Panc1 (cell line): Measurements from ENCODE around the gene SYT12. TPM values are rescaled to one million over a fixed set of nuclear protein-coding genes. Genes with fewer than 3 reads are reported as not detected.

Source experiments
- ATAC-seq: fragments of 200-7000 bp; cut with Tn5 transposase; 2 replicates; pipeline ENCODE4 v1.9.1; 2020; ENCODE audit warnings: mild to moderate bottlenecking, moderate library complexity
- BruUV-seq: library from RNA; stranded (reverse); fragments of 400-500 nt; replicated peaks from 2 replicates; lab custom pipeline; 2021; lab: Mats Ljungman, UMichigan
- CTCF ChIA-PET: fragments of 300-600 bp; sonication (Branson Sonifier 250); formaldehyde crosslinking; loops from one replicate; lab custom pipeline; 2022; ENCODE audit warnings: antibody characterized with exemption; lab: Charles Lee
- POLR2A ChIA-PET: fragments of 300-600 bp; sonication (Branson Sonifier 250); formaldehyde crosslinking; loops from one replicate; lab custom pipeline; 2022; ENCODE audit warnings: antibody characterized with exemption; lab: Charles Lee
- DNase-seq: peaks from one replicate; pipeline ENCODE4 v3.0.0-alpha.2; 2010; ENCODE audit warnings: low read depth, low spot score
- H3K27ac ChIP-seq: 2 replicates; pipeline ENCODE4 v1.5.1; 2011; ENCODE audit warnings: mild to moderate bottlenecking, low read length, inconsistent platforms
- H3K27me3 ChIP-seq: fragments of 200-500 bp; sonication (Bioruptor generic); 2 replicates; pipeline ENCODE4 v1.6.0; 2014; ENCODE audit warnings: low read length, inconsistent platforms; ENCODE audit not compliant: control insufficient read depth, insufficient read depth
- H3K36me3 ChIP-seq: fragments of 200-500 bp; sonication (Bioruptor generic); 2 replicates; pipeline ENCODE4 v1.5.1; 2014; ENCODE audit warnings: inconsistent platforms, mild to moderate bottlenecking, low read length, moderate library complexity; ENCODE audit not compliant: control insufficient read depth, insufficient read depth
- H3K4me1 ChIP-seq: 2 replicates; pipeline ENCODE4 v1.5.1; 2011; ENCODE audit warnings: inconsistent platforms, mild to moderate bottlenecking, low read length, moderate library complexity; ENCODE audit not compliant: control insufficient read depth, insufficient read depth
- H3K4me3 ChIP-seq, 2 experiments: 2 replicates each; pipeline ENCODE4 v1.5.1; 2011 to 2012; ENCODE audit warnings: low read depth in 2 of 2, low read length in 2 of 2, mild to moderate bottlenecking in 2 of 2, inconsistent platforms in 1 of 2, moderate library complexity in 1 of 2
- H3K9me3 ChIP-seq: fragments of 200-500 bp; sonication (Bioruptor generic); 2 replicates; pipeline ENCODE4 v1.5.1; 2014; ENCODE audit warnings: low read depth, mild to moderate bottlenecking, inconsistent platforms, low read length, moderate library complexity; ENCODE audit not compliant: control insufficient read depth, insufficient read depth
- CTCF ChIP-seq: fragments of 450-650 bp; IDR thresholded peaks from 2 replicates; pipeline ENCODE4 v1.5.1; 2017; ENCODE audit warnings: mild to moderate bottlenecking
- POLR2AphosphoS5 ChIP-seq: IDR thresholded peaks from 2 replicates; pipeline ENCODE4 v1.6.1; 2012; ENCODE audit warnings: mild to moderate bottlenecking, low read depth, low read length, moderate library complexity
- REST ChIP-seq, 2 experiments: IDR thresholded peaks; 2 replicates each; pipeline ENCODE4 v1.6.1; 2011 to 2012; ENCODE audit warnings: low read depth in 2 of 2, control low read depth in 1 of 2, low read length in 1 of 2, mild to moderate bottlenecking in 1 of 2, moderate library complexity in 1 of 2; ENCODE audit not compliant: insufficient read depth in 1 of 2
- SIN3A ChIP-seq: IDR thresholded peaks from 2 replicates; pipeline ENCODE4 v1.6.1; 2012; ENCODE audit warnings: low read depth, mild to moderate bottlenecking, low read length, moderate library complexity, borderline replicate concordance; ENCODE audit not compliant: insufficient read depth
- TCF7L2 ChIP-seq: IDR thresholded peaks from 2 replicates; pipeline ENCODE4 v1.6.1; 2011; ENCODE audit warnings: mild to moderate bottlenecking, low read depth, low read length, inconsistent platforms
- in situ Hi-C: cut with HindIII; loops from 2 replicates; pipeline ENCODE4 v1.10.0; 2016; ENCODE audit warnings: low sequenced_read_pairs, low pct_unique_long_range_greater_than_20kb
- intact Hi-C: fragments of 100-400 bp; cut with micrococcal nuclease; formaldehyde crosslinking; loops from one replicate; pipeline ENCODE4 v1.10.0; 2022; ENCODE audit not compliant: unreplicated experiment
- total RNA-seq: library from RNA; stranded (reverse); gene quantifications from one replicate; pipeline ENCODE4 v1.2.1, GENCODE V29; 2021; ENCODE audit not compliant: unreplicated experiment

Gene SYT12
- total RNA-seq, 1 experiment from 2014 or later, result 0.62 TPM

DNA sequence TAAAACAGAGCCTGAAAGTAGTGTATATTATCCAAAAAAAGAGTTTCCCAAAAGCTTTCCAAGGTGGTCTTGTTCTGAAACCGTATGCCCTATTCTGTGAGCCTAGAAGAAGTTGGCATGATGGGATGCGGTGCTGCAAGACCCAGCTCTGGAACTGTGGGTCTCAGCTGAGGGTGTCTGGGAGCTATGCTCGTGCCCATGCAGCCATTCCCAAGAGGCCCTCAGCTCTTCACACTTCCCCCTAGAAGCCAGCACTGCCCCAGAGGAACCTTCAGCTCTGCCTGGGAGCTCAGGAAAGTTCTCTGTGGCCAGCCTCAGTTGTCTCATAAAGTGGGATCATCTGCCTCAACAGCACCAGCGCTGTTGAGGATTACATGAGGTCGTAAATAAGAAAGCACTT, 6.4 kb upstream of the SYT12 start:
- CTCF ChIA-PET, result no interaction called here
- Histone ChIP-seq H3K27me3 (no peaks in the 10 kb centered on the region), H3K36me3 (no peaks in the 10 kb centered on the region), H3K9me3 (no peaks in the 10 kb centered on the region), H3K4me1 (no peaks in the 10 kb centered on the region), H3K27ac (no peak overlapping the region), H3K4me3 (no peak overlapping the region)
- POLR2A ChIA-PET, result interaction anchor here (0.5 to 0.6 kb wide), 2 partner anchors 172 to 379 kb away, joined by 3 to 5 read pairs; no protein-coding TSS in a partner anchor
- ATAC-seq (no peak), DNase-seq (no peak)
- TF ChIP-seq SIN3A (no peak), POLR2AphosphoS5 (no peak), REST (IDR thresholded peaks at IDR 0.05; ENCODE audit: insufficient read depth in 1 of 2, low read depth in 2 of 2, low read length in 1 of 2) (no peak), CTCF (no peak), TCF7L2 (no peak)
- no TSS peak for BruUV-seq
- in situ Hi-C loops (no loop called here), intact Hi-C loops (no loop called here)

GRCh38 chr11:67020949-67021348, 2.0 kb upstream of the SYT12 start:
- Histone ChIP-seq H3K36me3 (no peaks in the 10 kb centered on the region), H3K4me3 (no peak overlapping the region), H3K4me1 (peaks cover 12% of the 10 kb centered on the region), H3K27me3 (0 out of 2 replicates have a peak, but pooled peaks cover 4% of the 10 kb centered on the region), H3K27ac (no peak overlapping the region), H3K9me3 (no peaks in the 10 kb centered on the region)
- intact Hi-C loops (loop anchor here (5.0 kb wide), 1 partner anchor 64 kb away; the partner anchor contains the start of gene PC), in situ Hi-C loops (no loop called here)
- no peak for TF ChIP-seq REST (IDR thresholded peaks at IDR 0.05; ENCODE audit: insufficient read depth in 1 of 2, low read depth in 2 of 2, low read length in 1 of 2)
- no peak for TF ChIP-seq POLR2AphosphoS5
- TF ChIP-seq SIN3A, result no peak
- no peak for TF ChIP-seq TCF7L2
- no peak for TF ChIP-seq CTCF
- DNase-seq (no peak), ATAC-seq (no peak)
- ChIA-PET CTCF (interaction anchor here (0.6 to 1.2 kb wide), 4 partner anchors 10 to 136 kb away, joined by 3 to 9 read pairs (median 4); no protein-coding TSS in a partner anchor), POLR2A (no interaction called here)
- no TSS peak for BruUV-seq
